IMR-90 (cell line): ENCODE results near the gene TMEM37. TPM values are rescaled to one million over a fixed set of nuclear protein-coding genes. Genes with fewer than 3 reads are reported as not detected.

Experiments
- ATAC-seq: fragments of 200-7000 bp; cut with Tn5 transposase; 2 replicates; pipeline ENCODE4 v1.9.1; 2020; ENCODE audit warnings: low read depth, mild to moderate bottlenecking, moderate library complexity
- BruUV-seq: library from RNA; stranded (reverse); fragments of 400-500 nt; replicated peaks from 2 replicates; lab custom pipeline; 2021; lab: Mats Ljungman, UMichigan
- CTCF ChIA-PET: fragments of 300-600 bp; formaldehyde crosslinking; extraction: SDS; loops from one replicate; lab custom pipeline; 2021; ENCODE audit warnings: antibody characterized with exemption; lab: Yijun Ruan, JAX
- POLR2A ChIA-PET: fragments of 300-600 bp; sonication (Branson Sonifier 250); formaldehyde crosslinking; loops from one replicate; lab custom pipeline; 2022; ENCODE audit warnings: antibody characterized with exemption; ENCODE audit not compliant: unreplicated experiment; lab: Charles Lee
- DNase-seq: peaks from one replicate; pipeline ENCODE4 v3.0.0; 2013
- H2AFZ ChIP-seq: replicated peaks from 2 replicates; pipeline ENCODE3; 2013; ENCODE audit warnings: low read length, mild to moderate bottlenecking; ENCODE audit not compliant: poor library complexity
- H2AK5ac ChIP-seq: 2 replicates; pipeline ENCODE4 v1.6.1; 2013; ENCODE audit warnings: low read depth, low read length, inconsistent platforms
- H2AK9ac ChIP-seq: replicated peaks from 2 replicates; pipeline ENCODE3; 2013; ENCODE audit warnings: mild to moderate bottlenecking, low read depth, low read length, moderate library complexity; ENCODE audit not compliant: poor library complexity
- H2BK120ac ChIP-seq: 2 replicates; pipeline ENCODE4 v1.6.1; 2013; ENCODE audit warnings: low read depth, low read length, inconsistent platforms
- H2BK15ac ChIP-seq: 3 replicates; pipeline ENCODE4 v1.6.1; 2013; ENCODE audit warnings: low read depth, low read length, inconsistent platforms
- H2BK20ac ChIP-seq: 2 replicates; pipeline ENCODE4 v1.6.1; 2013; ENCODE audit warnings: low read depth, mild to moderate bottlenecking, inconsistent platforms, low read length, moderate library complexity
- H2BK5ac ChIP-seq: 2 replicates; pipeline ENCODE4 v1.6.1; 2013; ENCODE audit warnings: mild to moderate bottlenecking, low read depth, low read length, inconsistent platforms; ENCODE audit not compliant: poor library complexity, severe bottlenecking
- H3K14ac ChIP-seq: replicated peaks from 2 replicates; pipeline ENCODE4 v1.6.1; 2013; ENCODE audit warnings: low read depth, low read length, inconsistent platforms
- H3K18ac ChIP-seq: 2 replicates; pipeline ENCODE4 v1.6.1; 2013; ENCODE audit warnings: low read depth, low read length, control low read depth
- H3K23ac ChIP-seq: 2 replicates; pipeline ENCODE4 v1.6.1; 2013; ENCODE audit warnings: low read depth, low read length, inconsistent platforms
- H3K27ac ChIP-seq: 2 replicates; pipeline ENCODE4 v1.5.1; 2013; ENCODE audit warnings: mild to moderate bottlenecking, control low read depth, low read length; ENCODE audit not compliant: insufficient read depth
- H3K27me3 ChIP-seq: 2 replicates; pipeline ENCODE4 v1.6.1; 2013; ENCODE audit warnings: low read length; ENCODE audit not compliant: control insufficient read depth, insufficient read depth
- H3K36me3 ChIP-seq: 2 replicates; pipeline ENCODE4 v1.6.1; 2013; ENCODE audit warnings: low read length, mixed read lengths; ENCODE audit not compliant: control insufficient read depth, insufficient read depth
- H3K4ac ChIP-seq: 2 replicates; pipeline ENCODE4 v1.6.1; 2013; ENCODE audit warnings: low read depth, low read length, inconsistent platforms
- H3K4me1 ChIP-seq: 2 replicates; pipeline ENCODE4 v1.6.1; 2013; ENCODE audit warnings: low read length, mixed read lengths; ENCODE audit not compliant: control insufficient read depth, insufficient read depth
- H3K4me2 ChIP-seq: 2 replicates; pipeline ENCODE4 v1.6.1; 2013; ENCODE audit warnings: low read depth, mild to moderate bottlenecking, control low read depth, low read length, moderate library complexity
- H3K4me3 ChIP-seq: 2 replicates; pipeline ENCODE4 v1.5.1; 2013; ENCODE audit warnings: low read depth, mild to moderate bottlenecking, control low read depth, low read length, moderate library complexity; ENCODE audit not compliant: insufficient read depth
- H3K56ac ChIP-seq: 2 replicates; pipeline ENCODE4 v1.6.1; 2013; ENCODE audit warnings: low read length, inconsistent platforms; ENCODE audit not compliant: insufficient read depth; ENCODE audit errors: extremely low read depth
- H3K79me1 ChIP-seq, 2 experiments: 2 replicates each; pipeline ENCODE4 v1.6.1; 2013; ENCODE audit warnings: low read length in 2 of 2, inconsistent platforms in 1 of 2, low read depth in 1 of 2
- H3K9ac ChIP-seq: 2 replicates; pipeline ENCODE4 v1.6.1; 2013; ENCODE audit warnings: low read depth, low read length, control low read depth
- H3K9me1 ChIP-seq: 2 replicates; pipeline ENCODE4 v1.6.1; 2013; ENCODE audit warnings: low read length, inconsistent platforms; ENCODE audit not compliant: insufficient read depth
- H3K9me3 ChIP-seq: 2 replicates; pipeline ENCODE4 v1.6.1; 2013; ENCODE audit warnings: low read length; ENCODE audit not compliant: control insufficient read depth, insufficient read depth
- H4K20me1 ChIP-seq: 2 replicates; pipeline ENCODE4 v1.6.1; 2013; ENCODE audit warnings: low read length, inconsistent platforms; ENCODE audit not compliant: insufficient read depth
- H4K5ac ChIP-seq: 2 replicates; pipeline ENCODE4 v1.6.1; 2013; ENCODE audit warnings: mild to moderate bottlenecking, low read depth, low read length, control low read depth
- H4K8ac ChIP-seq, 2 experiments: 2 replicates each; pipeline ENCODE4 v1.6.1; 2013; ENCODE audit warnings: low read depth in 2 of 2, low read length in 2 of 2, control low read depth in 1 of 2, inconsistent platforms in 1 of 2
- H4K91ac ChIP-seq: 2 replicates; pipeline ENCODE4 v1.6.1; 2013; ENCODE audit warnings: low read depth, low read length, inconsistent platforms; ENCODE audit not compliant: insufficient read depth
- BHLHE40 ChIP-seq: fragments of 150-350 bp; IDR thresholded peaks from 2 replicates; pipeline ENCODE4 v1.6.1; 2016; ENCODE audit warnings: mild to moderate bottlenecking, low read depth, low read length
- CEBPB ChIP-seq: IDR thresholded peaks from 2 replicates; pipeline ENCODE4 v1.6.1; 2012; ENCODE audit warnings: low read depth, low read length, improper control_type of control experiment
- CHD1 ChIP-seq: IDR thresholded peaks from 2 replicates; pipeline ENCODE4 v1.6.1; 2012; ENCODE audit warnings: low read depth, low read length, improper control_type of control experiment
- FOS ChIP-seq: fragments of 150-350 bp; IDR thresholded peaks from 2 replicates; pipeline ENCODE4 v1.6.1; 2016; ENCODE audit warnings: low read depth, low read length
- MAFK ChIP-seq: IDR thresholded peaks from 2 replicates; pipeline ENCODE4 v1.6.1; 2012; ENCODE audit warnings: low read depth, low read length, improper control_type of control experiment
- MAZ ChIP-seq: IDR thresholded peaks from 2 replicates; pipeline ENCODE4 v1.6.1; 2012; ENCODE audit warnings: low read depth, mild to moderate bottlenecking, low read length, improper control_type of control experiment, moderate library complexity, borderline replicate concordance
- MXI1 ChIP-seq: IDR thresholded peaks from 2 replicates; pipeline ENCODE4 v1.6.1; 2012; ENCODE audit warnings: low read depth, mild to moderate bottlenecking, low read length, moderate library complexity, borderline replicate concordance
- NFE2L2 ChIP-seq: fragments of 150-350 bp; IDR thresholded peaks from 2 replicates; pipeline ENCODE4 v1.6.1; 2016; ENCODE audit warnings: low read depth, mild to moderate bottlenecking, low read length
- POLR2A ChIP-seq: IDR thresholded peaks from 2 replicates; pipeline ENCODE4 v1.6.1; 2012; ENCODE audit warnings: mild to moderate bottlenecking, low read depth, low read length
- RAD21 ChIP-seq: IDR thresholded peaks from 2 replicates; pipeline ENCODE4 v1.6.1; 2012; ENCODE audit warnings: low read length, improper control_type of control experiment
- RCOR1 ChIP-seq: IDR thresholded peaks from 2 replicates; pipeline ENCODE4 v1.6.1; 2012; ENCODE audit warnings: mild to moderate bottlenecking, low read length, improper control_type of control experiment; ENCODE audit not compliant: insufficient replicate concordance
- RFX5 ChIP-seq: IDR thresholded peaks from 2 replicates; pipeline ENCODE4 v1.8.0; 2012; ENCODE audit warnings: low read depth, mild to moderate bottlenecking, low read length, moderate library complexity
- SMC3 ChIP-seq: fragments of 150-350 bp; IDR thresholded peaks from 2 replicates; pipeline ENCODE4 v1.6.1; 2016; ENCODE audit warnings: low read depth, mild to moderate bottlenecking, antibody characterized with exemption, low read length, moderate library complexity
- WGBS, 2 experiments: methylation state at CpG; one replicate each; pipeline versions ENCODE4 v1.1.5 to v1.1.7; 2013; ENCODE audit warnings: missing lambda C conversion rate in 2 of 2; ENCODE audit not compliant: insufficient read length in 1 of 2; ENCODE audit errors: extremely low coverage in 2 of 2; 5-methylcytosine and 5-hydroxymethylcytosine counted together
- dilution Hi-C: fragments of 300-500 bp; cut with HindIII; formaldehyde crosslinking; loops from one replicate; pipeline ENCODE4 v1.14.3; 2018; ENCODE audit warnings: low sequenced_read_pairs; ENCODE audit not compliant: unreplicated experiment
- in situ Hi-C: fragments of 300-500 bp; cut with MboI; formaldehyde crosslinking; loops from 3 replicates; pipeline ENCODE4 v1.14.3; 2019; ENCODE audit warnings: low sequenced_read_pairs, inconsistent platforms, mixed read lengths
- intact Hi-C: fragments of 100-400 bp; cut with micrococcal nuclease; formaldehyde crosslinking; loops from 2 replicates; pipeline ENCODE4 v1.10.0; 2022
- polyA plus RNA-seq, 3 experiments: library from polyadenylated mRNA; depleted of rRNA; stranded (reverse); fragments of >200 nt; gene quantifications; 2 replicates each; pipeline ENCODE4 v1.2.3, GENCODE V29; 2012; ENCODE audit warnings: low replicate concordance in 1 of 3
- total RNA-seq: library from RNA; depleted of rRNA; stranded (reverse); fragments of >200 nt; gene quantifications from 2 replicates; pipeline ENCODE4 v1.2.3, GENCODE V29; 2012
- TF ChIP-seq, protein P1 (sequence below): fragments of 150-350 bp; IDR thresholded peaks from 2 replicates; pipeline ENCODE4 v1.6.1; 2016; ENCODE audit warnings: low read depth, mild to moderate bottlenecking, low read length, moderate library complexity, borderline replicate concordance
- TF ChIP-seq, protein P2 (sequence below): fragments of 150-350 bp; IDR thresholded peaks from 2 replicates; pipeline ENCODE4 v1.6.1; 2017; ENCODE audit warnings: mild to moderate bottlenecking, antibody characterized with exemption, low read length, low read depth
- TF ChIP-seq, protein P3 (sequence below): conservative IDR thresholded peaks from 2 replicates; pipeline ENCODE4 v1.5.1; 2012; ENCODE audit warnings: mild to moderate bottlenecking, low read depth, low read length, improper control_type of control experiment

TMEM37 gene
- total and polyA plus RNA-seq, 2 of the 4 experiments (the other 2 are of a cell fraction) = under 0.01 to 0.39 TPM

DNA sequence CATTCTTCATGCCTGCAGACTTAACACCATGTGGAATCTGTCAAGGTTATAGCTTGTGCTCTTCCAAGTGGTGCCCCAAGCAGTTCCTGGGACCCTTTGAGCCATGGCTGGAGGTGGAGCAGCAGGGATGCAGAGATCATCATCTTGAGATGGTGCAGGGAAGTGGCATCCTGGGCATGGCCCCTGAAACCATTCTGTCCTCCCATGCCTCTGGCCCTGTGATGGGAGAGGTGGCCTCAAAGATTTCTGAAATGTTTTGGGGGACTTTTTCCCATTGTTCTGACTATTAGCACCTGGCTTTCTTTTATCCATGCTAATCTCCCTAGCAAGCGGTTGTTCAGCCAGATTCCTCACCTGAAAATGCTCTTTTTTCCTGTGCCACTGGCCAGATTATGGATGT is 10.3 kb upstream of the TMEM37 start:
- no peak overlapping the region for H2AK9ac ChIP-seq
- no peaks in the 10 kb centered on the region for H3K9me3 ChIP-seq
- ChIA-PET POLR2A (no interaction called here), CTCF (no interaction called here)
- no peaks in the 10 kb centered on the region for H4K20me1 ChIP-seq
- BruUV-seq = no TSS peak
- H3K14ac ChIP-seq = no peak overlapping the region
- H2AK5ac ChIP-seq = no peak overlapping the region
- intact Hi-C loops (no loop called here), dilution Hi-C loops (no loop called here), in situ Hi-C loops (no loop called here)
- H3K4ac ChIP-seq = no peak overlapping the region
- H2AFZ ChIP-seq = no peak overlapping the region
- no peak overlapping the region for H2BK20ac ChIP-seq
- H2BK5ac ChIP-seq = no peak overlapping the region
- DNase-seq (no peak), ATAC-seq (no peak)
- H3K4me2 ChIP-seq = no peak overlapping the region
- H4K5ac ChIP-seq = no peak overlapping the region
- H3K27ac ChIP-seq = no peak overlapping the region
- H3K18ac ChIP-seq = no peak overlapping the region
- TF ChIP-seq BHLHE40 (no peak), NFE2L2 (no peak), MAZ (no peak), RCOR1 (no peak), SMC3 (no peak), CEBPB (no peak), MAFK (no peak), RFX5 (no peak), CHD1 (no peak), POLR2A (no peak), FOS (no peak), RAD21 (no peak), MXI1 (no peak)
- TF ChIP-seq, protein P1, sequence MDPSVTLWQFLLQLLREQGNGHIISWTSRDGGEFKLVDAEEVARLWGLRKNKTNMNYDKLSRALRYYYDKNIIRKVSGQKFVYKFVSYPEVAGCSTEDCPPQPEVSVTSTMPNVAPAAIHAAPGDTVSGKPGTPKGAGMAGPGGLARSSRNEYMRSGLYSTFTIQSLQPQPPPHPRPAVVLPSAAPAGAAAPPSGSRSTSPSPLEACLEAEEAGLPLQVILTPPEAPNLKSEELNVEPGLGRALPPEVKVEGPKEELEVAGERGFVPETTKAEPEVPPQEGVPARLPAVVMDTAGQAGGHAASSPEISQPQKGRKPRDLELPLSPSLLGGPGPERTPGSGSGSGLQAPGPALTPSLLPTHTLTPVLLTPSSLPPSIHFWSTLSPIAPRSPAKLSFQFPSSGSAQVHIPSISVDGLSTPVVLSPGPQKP = no peak
- TF ChIP-seq, protein P2, sequence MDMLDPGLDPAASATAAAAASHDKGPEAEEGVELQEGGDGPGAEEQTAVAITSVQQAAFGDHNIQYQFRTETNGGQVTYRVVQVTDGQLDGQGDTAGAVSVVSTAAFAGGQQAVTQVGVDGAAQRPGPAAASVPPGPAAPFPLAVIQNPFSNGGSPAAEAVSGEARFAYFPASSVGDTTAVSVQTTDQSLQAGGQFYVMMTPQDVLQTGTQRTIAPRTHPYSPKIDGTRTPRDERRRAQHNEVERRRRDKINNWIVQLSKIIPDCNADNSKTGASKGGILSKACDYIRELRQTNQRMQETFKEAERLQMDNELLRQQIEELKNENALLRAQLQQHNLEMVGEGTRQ = no peak
- TF ChIP-seq, protein P3, sequence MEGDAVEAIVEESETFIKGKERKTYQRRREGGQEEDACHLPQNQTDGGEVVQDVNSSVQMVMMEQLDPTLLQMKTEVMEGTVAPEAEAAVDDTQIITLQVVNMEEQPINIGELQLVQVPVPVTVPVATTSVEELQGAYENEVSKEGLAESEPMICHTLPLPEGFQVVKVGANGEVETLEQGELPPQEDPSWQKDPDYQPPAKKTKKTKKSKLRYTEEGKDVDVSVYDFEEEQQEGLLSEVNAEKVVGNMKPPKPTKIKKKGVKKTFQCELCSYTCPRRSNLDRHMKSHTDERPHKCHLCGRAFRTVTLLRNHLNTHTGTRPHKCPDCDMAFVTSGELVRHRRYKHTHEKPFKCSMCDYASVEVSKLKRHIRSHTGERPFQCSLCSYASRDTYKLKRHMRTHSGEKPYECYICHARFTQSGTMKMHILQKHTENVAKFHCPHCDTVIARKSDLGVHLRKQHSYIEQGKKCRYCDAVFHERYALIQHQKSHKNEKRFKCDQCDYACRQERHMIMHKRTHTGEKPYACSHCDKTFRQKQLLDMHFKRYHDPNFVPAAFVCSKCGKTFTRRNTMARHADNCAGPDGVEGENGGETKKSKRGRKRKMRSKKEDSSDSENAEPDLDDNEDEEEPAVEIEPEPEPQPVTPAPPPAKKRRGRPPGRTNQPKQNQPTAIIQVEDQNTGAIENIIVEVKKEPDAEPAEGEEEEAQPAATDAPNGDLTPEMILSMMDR = no peak
- no peaks in the 10 kb centered on the region for H3K36me3 ChIP-seq
- H2BK120ac ChIP-seq = no peak overlapping the region
- H3K56ac ChIP-seq = no peak overlapping the region
- no peak overlapping the region for H3K9ac ChIP-seq
- no peak overlapping the region for H2BK15ac ChIP-seq
- WGBS, 2 experiments = 50% methylated on average over 1 of the region's 1 CpG; no CpG with 5 or more reads in 1 of the 2 experiments
- no peaks in the 10 kb centered on the region for H3K9me1 ChIP-seq
- no peak overlapping the region for H3K23ac ChIP-seq
- no peaks in the 10 kb centered on the region for H3K79me1 ChIP-seq
- no peak overlapping the region for H3K4me3 ChIP-seq
- no peak overlapping the region for H4K91ac ChIP-seq
- H4K8ac ChIP-seq = no peak overlapping the region
- peaks cover 15% of the 10 kb centered on the region for H3K27me3 ChIP-seq
- no peaks in the 10 kb centered on the region for H3K4me1 ChIP-seq
